Mononuclear cell (primary cell): ENCODE measurements around the gene PDLIM4. TPM values are rescaled to one million over a fixed set of nuclear protein-coding genes. Genes with fewer than 3 reads are reported as not detected.

Experiments
- H3K27me3 ChIP-seq: 2 replicates; pipeline ENCODE4 v1.6.0; 2011; ENCODE audit warnings: low read length, control low read depth; ENCODE audit not compliant: insufficient read depth
- H3K4me1 ChIP-seq: 2 replicates; pipeline ENCODE4 v1.5.1; 2011; ENCODE audit warnings: mild to moderate bottlenecking, low read length, control low read depth; ENCODE audit not compliant: insufficient read depth
- H3K4me3 ChIP-seq: 2 replicates; pipeline ENCODE4 v1.5.1; 2011; ENCODE audit warnings: mild to moderate bottlenecking, low read length, moderate library complexity
- H3K9me3 ChIP-seq: 2 replicates; pipeline ENCODE4 v1.5.1; 2011; ENCODE audit warnings: low read depth, mild to moderate bottlenecking, control low read depth, low read length
- total RNA-seq: library from RNA; depleted of rRNA; stranded (reverse); fragments of >200 nt; gene quantifications from one replicate; pipeline ENCODE4 v1.2.3, GENCODE V29; 2012

The PDLIM4 gene, protein sequence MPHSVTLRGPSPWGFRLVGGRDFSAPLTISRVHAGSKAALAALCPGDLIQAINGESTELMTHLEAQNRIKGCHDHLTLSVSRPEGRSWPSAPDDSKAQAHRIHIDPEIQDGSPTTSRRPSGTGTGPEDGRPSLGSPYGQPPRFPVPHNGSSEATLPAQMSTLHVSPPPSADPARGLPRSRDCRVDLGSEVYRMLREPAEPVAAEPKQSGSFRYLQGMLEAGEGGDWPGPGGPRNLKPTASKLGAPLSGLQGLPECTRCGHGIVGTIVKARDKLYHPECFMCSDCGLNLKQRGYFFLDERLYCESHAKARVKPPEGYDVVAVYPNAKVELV
- total RNA-seq, result not detected

DNA sequence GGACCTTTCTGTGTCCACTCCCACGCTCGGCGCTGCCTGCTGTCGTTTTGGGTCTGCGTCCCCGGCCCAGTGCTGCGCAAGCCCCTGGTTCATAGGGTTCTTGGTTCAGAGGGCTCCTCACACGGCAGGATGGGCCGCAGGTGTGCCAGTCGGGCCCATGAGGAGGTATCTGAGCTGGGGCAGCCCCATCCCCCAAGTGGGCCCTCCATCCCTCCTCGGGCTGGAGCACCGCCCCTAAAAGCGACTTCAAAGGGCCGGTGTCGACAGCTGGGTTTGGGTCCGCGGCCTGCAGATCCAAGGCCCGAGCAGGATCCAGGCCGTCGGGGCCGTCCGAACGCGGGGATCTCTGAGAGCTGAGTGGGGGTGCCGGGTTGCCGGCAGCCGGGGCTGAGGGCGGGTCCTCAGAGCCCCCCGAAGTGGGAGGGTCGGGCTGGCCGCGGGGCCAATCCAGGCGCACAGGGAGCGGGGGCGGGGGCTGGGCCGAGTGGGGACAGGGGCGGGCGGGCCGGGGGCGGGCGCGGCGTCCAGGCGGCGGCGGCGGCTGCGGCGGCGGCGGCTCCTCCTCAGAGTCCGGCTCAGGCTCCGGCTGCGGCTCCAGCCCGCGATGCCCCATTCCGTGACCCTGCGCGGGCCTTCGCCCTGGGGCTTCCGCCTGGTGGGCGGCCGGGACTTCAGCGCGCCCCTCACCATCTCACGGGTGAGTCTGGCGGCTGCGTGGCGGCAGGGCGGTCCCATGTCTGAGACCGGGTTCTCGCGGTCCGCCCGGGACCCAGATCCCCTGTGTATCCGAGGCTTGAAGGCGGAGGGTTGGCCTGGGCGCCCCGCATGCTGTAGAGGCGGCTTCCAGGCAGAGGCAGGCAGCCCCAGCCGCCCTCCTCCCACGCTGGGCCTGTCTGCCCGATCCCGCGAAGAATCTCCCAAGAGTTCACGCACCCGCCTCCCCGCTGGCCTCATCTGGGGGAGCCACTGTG lies at the start of gene PDLIM4:
TSS of gene PDLIM4 (plus strand) at position 566 of the 971 bp plus-strand sequence. CDS start at position 605, 39 bp downstream.
- Histone ChIP-seq H3K4me3 (no peak within 1 kb of the TSS), H3K27me3 (peaks cover 17% of the 10 kb centered on the region), H3K9me3 (no peaks in the 10 kb centered on the region), H3K4me1 (no peaks in the 10 kb centered on the region)

DNA sequence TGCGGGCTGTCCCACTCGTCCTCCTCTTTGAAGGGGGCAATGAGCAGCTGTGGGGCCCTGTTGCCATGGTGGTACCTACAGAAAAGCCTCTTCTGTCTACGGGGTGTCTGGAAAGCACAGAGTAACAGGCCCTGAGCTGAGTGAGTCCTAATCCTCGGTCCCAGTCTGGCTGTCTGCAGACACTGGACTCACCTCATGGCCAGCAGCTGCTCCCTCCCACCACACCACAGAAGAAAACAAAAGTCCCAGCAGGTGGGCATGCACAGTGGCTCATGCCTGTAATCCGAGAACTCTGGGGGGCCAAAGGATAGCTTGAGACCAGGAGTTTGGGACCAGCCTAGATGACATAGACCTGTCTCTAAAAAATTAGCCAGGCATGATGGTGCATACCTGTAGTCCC lies 49.7 kb upstream of the PDLIM4 start:
- Histone ChIP-seq H3K27me3 (no peaks in the 10 kb centered on the region), H3K4me3 (no peak overlapping the region), H3K4me1 (no peaks in the 10 kb centered on the region), H3K9me3 (no peaks in the 10 kb centered on the region)

DNA sequence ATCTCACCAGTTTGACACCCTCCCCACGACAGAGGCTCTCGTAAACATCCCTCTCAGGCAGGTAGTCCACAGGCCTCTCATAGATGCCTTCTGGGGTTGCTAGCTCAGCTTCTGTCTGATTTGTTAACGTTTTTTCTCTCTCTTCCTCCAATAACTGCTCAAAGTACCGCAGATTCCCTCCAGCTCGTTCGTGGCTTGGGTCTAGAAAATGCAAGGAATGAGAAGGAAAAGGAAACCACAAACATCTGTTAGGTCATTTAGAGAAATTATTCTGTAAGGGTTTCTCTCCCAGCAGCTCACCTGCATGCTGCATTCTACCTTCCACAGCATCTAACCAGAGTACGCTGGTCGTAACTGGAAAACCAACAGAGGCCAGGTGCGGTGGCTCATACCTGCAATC lies 48.4 kb upstream of the PDLIM4 start:
- Histone ChIP-seq H3K4me3 (no peak overlapping the region), H3K27me3 (no peaks in the 10 kb centered on the region), H3K9me3 (no peaks in the 10 kb centered on the region), H3K4me1 (no peaks in the 10 kb centered on the region)

DNA sequence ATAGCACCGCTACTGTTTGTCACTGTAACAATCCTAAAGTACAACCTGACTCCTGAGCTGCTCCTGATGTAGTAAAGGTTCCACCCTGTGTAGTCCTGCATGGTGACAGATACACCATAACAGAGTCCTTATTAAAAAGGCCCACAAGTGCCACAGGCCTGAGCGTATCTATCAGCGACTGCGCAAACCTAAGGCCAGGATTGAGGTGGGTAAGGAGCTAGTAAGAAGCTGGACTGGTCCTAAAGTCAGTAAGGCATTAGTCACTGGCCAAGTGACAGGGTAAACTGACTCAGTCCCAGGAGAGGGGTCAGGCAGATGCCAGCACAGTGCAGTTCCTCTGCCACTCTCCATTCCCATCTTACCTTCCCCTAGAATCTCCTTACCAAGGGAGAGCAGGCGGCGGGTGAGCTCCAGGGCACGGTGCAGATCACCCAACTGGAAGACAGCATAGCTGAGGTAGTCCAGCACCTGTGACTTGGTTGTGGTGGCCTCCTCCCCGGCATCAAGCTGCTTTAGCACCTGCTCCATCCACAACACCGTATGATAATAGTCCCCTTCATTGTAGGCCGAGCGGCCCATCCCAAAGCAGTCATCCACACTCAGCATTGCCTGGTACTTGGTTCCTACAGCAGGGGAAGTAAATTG lies 47.5 kb upstream of the PDLIM4 start:
- no peak overlapping the region for H3K4me3 ChIP-seq
- H3K9me3 ChIP-seq, result no peaks in the 10 kb centered on the region
- H3K4me1 ChIP-seq, result no peaks in the 10 kb centered on the region
- H3K27me3 ChIP-seq, result no peaks in the 10 kb centered on the region

DNA sequence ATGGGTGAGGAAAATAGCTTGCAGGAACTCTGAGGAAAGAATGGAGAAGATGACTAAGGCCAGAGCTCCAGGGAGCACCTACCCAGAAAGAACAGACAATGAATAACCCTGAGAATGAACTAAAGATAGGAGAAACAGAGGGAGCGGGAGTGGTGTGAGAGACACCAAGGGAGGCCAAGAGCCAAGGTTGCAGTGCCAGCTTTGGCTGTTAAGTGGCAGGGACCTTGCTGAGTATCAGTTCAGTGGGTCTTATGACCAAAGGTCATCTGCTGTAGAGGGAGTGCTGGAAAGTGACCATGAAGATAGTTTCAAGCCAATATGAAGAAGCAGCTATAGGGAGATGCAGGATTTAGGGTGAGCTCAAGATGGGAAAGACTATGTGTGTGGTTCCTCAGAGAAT lies 46.6 kb upstream of the PDLIM4 start:
- H3K4me3 ChIP-seq, result no peak overlapping the region
- H3K27me3 ChIP-seq, result no peaks in the 10 kb centered on the region
- H3K4me1 ChIP-seq, result no peaks in the 10 kb centered on the region
- H3K9me3 ChIP-seq, result no peaks in the 10 kb centered on the region

DNA sequence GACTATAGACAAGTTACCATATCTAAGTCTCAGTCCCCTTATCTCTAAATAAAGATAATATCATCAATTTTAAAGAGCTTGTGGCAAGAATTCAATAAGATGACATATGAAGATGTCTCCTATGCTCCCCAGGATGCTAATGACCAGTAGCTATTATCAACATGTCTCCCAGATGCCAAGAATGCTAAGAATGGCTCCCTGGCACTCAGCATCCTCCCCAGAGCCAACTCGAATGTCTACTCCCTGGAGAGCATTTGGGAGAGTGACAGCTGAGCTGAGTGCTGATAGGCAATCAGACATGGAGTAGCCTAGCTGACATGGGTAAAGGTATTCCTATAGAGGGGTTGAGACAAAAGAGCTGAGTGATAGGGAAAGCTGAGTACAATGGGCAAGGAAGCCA lies 45.7 kb upstream of the PDLIM4 start:
- Histone ChIP-seq H3K27me3 (no peaks in the 10 kb centered on the region), H3K4me3 (no peak overlapping the region), H3K4me1 (no peaks in the 10 kb centered on the region), H3K9me3 (no peaks in the 10 kb centered on the region)

DNA sequence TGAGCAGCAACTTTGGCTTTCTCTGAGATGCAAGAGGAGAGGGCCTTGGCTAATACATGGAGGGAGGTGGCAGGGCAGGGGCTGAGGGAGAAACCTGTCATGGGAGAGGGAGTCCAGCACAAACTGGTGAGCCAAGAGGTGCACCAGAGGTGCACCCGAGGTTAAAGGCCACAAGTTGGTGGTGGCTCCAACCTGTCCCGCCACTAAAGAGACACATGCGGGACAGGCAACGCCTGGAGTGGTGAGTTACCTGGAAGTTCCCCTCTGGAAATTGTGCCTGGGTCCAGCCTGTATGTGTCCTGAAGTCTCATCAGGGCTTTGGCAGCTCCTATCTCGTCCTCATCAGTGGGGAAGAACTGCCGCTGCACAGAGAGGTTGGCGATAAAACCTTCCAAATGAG lies 43.8 kb upstream of the PDLIM4 start:
- Histone ChIP-seq H3K4me3 (no peak overlapping the region), H3K4me1 (no peaks in the 10 kb centered on the region)

DNA sequence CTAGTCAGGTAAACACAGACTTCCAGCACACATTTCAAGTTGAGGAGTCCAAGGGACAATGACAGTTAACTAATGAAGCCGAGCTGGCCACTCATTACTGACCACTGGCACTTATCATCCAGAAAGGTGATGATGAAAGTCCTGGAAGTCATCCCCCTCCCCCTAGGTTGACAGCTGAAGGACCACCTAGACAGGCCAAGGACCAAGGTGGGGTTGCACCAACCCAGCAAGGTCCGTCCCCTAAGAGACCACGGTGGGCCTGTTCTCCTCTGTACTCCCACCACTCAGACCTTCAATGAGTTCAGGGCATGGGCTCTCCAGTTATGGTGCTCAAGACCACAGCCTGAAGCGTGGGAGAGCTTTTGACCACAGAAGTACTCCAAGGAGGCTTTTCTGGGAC lies 43.0 kb upstream of the PDLIM4 start:
- Histone ChIP-seq H3K4me3 (no peak overlapping the region), H3K27me3 (no peaks in the 10 kb centered on the region), H3K9me3 (no peaks in the 10 kb centered on the region), H3K4me1 (no peaks in the 10 kb centered on the region)

More for the DNA sequence above, 43.8 kb upstream of the PDLIM4 start:
- Histone ChIP-seq H3K9me3 (no peaks in the 10 kb centered on the region), H3K27me3 (no peaks in the 10 kb centered on the region)

DNA sequence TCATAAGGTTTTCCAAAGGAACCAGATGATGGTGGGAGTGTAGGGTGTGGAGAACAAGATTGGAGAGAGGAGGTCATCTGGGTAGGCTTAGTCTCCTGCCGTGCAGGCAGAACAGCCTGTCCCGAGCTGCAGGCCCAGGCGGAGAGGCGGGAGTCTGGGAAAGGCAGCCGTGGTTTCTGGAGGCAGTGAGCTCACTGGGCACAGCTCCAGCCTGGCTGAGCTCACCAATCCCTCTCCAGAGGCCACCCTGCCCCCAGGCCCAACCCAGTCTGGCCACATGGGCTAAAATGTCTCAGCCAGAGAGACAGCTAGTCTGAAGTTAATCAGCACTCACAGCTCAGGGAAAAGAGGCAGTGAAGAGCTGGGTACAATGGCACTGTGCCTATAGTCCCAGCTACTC lies 42.2 kb upstream of the PDLIM4 start:
- Histone ChIP-seq H3K4me3 (no peak overlapping the region), H3K9me3 (no peaks in the 10 kb centered on the region), H3K4me1 (no peaks in the 10 kb centered on the region), H3K27me3 (no peaks in the 10 kb centered on the region)

DNA sequence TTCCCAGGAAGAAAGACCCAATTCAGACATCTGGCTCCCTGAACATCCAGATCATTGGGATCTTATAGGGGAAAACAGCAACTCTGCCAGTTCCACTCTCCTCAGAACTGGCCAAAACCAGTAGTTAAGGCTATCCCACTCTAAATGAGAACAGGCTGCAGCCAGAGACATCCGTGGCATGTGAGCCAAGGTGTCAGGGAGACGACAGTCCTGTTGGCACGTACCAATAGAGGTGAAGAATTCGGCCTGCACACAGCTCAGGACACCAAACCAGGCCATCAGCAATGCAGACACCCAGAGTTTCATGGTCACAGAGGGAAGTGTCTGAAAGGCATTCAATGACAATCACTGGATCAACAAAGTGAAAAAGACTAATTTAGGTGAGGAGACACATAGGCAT lies 39.2 kb upstream of the PDLIM4 start:
- no peaks in the 10 kb centered on the region for H3K4me1 ChIP-seq
- H3K27me3 ChIP-seq, result no peaks in the 10 kb centered on the region
- H3K4me3 ChIP-seq, result no peak overlapping the region

DNA sequence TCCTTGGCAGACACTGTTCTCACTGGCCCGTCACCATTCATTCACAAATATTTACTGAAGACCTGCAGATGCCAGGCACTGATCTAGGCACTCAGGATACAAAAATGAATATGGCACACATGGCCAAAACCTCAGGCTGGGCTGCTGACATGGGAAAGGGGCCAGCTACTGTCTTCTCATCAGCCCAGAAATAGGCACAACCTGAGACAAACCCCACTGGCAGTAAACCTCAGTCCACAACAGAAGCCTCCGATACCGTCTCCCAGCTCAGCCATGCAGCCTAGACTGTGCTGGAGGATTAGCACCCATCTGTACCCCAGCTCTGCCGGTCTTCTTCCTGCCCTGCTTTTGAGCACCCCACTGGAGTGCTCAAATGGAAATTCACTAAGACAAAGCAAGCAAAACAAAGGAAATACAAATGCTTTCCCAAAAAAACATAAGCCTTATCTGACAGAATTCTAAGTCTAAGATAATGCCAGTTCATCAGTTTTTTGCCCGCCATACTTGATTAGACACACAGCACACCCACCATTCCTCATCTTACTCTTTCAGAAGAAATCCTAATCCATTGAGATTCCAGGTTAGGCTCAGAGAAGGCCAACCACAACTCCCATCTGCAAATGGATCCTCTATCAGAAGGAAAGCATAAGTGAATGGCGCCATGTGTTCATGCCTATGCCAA lies 38.1 kb upstream of the PDLIM4 start:
- H3K27me3 ChIP-seq, result no peaks in the 10 kb centered on the region
- H3K4me1 ChIP-seq, result no peaks in the 10 kb centered on the region
- H3K9me3 ChIP-seq, result no peaks in the 10 kb centered on the region
- no peak overlapping the region for H3K4me3 ChIP-seq

More for the DNA sequence above, 39.2 kb upstream of the PDLIM4 start:
- H3K9me3 ChIP-seq, result no peaks in the 10 kb centered on the region

DNA sequence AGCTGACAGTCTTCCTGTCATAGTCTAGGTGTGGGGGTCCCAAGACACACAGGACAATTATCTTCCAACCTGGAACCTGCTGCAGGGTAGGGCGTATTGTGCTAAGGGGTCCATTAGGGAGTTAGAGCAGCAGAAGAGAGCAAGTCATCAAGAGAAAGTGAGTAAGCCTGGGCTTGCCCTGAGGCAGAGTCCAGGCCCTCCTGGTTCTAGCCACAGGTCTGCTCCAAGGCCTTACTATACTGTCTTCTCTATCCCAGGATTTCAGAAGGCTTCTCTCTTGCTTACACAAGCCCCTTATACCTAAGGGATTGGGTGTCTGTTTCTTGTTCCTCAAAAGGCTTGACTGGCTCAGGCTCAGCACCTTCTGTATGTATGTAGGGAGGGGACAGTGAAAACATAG lies 37.5 kb upstream of the PDLIM4 start:
- no peaks in the 10 kb centered on the region for H3K9me3 ChIP-seq
- no peaks in the 10 kb centered on the region for H3K4me1 ChIP-seq
- H3K27me3 ChIP-seq, result no peaks in the 10 kb centered on the region
- no peak overlapping the region for H3K4me3 ChIP-seq

DNA sequence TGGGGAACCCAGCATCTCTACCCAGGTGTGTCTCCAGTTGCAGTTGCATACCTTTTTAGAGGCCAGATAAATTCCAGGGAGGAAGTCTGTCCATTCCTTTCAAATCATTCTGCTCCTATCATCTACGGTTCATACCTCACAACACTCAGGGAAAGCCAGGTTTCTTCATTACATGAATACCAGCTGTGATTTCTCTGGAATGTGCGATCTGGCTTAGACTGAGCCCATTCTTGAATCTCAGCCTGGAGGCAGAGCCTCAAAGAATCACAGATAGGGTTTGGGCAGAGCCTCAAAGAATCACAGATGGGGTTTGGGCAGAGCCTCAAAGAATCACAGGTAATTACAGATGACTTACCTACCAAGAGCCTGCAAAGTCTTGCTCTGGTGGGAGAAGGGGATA lies 37.0 kb upstream of the PDLIM4 start:
- Histone ChIP-seq H3K9me3 (no peaks in the 10 kb centered on the region), H3K4me3 (no peak overlapping the region), H3K4me1 (no peaks in the 10 kb centered on the region), H3K27me3 (no peaks in the 10 kb centered on the region)

DNA sequence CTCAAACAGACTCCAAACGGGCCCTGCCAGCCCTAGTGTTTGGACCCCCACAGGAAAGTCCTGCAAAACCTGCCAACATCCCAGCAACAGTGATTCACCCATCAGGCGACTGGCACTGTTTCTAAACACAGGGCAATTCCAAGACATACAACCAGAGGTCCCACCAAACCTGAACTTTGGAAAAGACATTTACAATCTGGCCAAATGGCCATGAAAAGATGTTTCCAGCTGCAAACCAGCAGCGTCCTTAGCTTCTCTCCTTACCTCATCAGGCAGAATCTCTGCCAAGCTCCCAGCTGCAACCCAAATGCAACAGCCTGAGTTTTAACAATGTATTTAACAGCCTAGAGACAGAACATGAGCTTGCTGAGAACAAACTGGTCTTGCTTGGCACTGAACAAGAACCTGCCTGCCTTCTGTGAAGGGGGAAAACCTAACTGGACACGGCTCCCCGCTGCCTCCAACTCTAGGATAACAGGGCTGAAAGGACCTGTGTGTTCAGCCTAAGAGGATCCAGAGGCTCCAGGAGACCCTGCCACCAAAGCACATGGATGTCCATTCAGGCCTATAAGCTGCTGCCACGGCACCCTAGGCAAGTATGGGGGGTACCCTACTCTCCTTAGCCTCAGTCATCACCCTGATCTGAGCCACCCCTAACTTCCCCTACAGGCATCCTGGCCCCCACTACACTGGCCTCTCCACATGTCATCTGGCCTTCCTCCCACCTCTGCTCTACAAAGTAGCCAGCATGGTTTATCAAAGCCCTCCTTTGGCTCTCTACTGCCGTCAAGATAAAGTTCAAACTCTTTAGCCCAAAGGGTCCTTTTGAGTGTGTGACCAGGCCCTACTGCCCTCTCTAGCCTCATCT lies 35.5 kb upstream of the PDLIM4 start:
- peaks cover 6% of the 10 kb centered on the region for H3K27me3 ChIP-seq
- H3K9me3 ChIP-seq, result no peaks in the 10 kb centered on the region
- H3K4me1 ChIP-seq, result peaks cover under 1% of the 10 kb centered on the region
- no peak overlapping the region for H3K4me3 ChIP-seq
